ENCODE measurements around the gene IFT74.
A peak's percentile ranks its signal among the peaks of the same experiment; 100 is the strongest.

GRCh38 chr9:27108981-27109541 is 152.8 kb downstream of the IFT74 start, which contains the start of gene TEK:
- TF ChIP-seq CTCF (IDR thresholded peaks at IDR 0.05 in 4 of 5, conservative IDR thresholded peaks at IDR 0.05 in 1 of 5) (no peak), POLR2A (IDR thresholded peaks at IDR 0.05) (peak in 1 of 2 donors; percentile 20)
